SK-N-SH treated with all-trans-retinoic acid at 6 μM for 48 hours (cell line): Measurements from ENCODE around the gene ASCC1.

Experiments
- ESRRG ChIP-seq: fragments of 250-450 bp; sonication (Bioruptor Pico); IDR thresholded peaks from 2 replicates; pipeline ENCODE4 v1.6.1; 2021; ENCODE audit warnings: mild to moderate bottlenecking
- ISL1 ChIP-seq: fragments of 250-450 bp; sonication (Bioruptor Pico); IDR thresholded peaks from 2 replicates; pipeline ENCODE4 v2.1.2; 2022; ENCODE audit warnings: mild to moderate bottlenecking, moderate library complexity
- OSR1 ChIP-seq: fragments of 250-450 bp; sonication (Bioruptor Pico); IDR thresholded peaks from 2 replicates; pipeline ENCODE4 v1.8.0; 2022; ENCODE audit warnings: moderate library complexity, mild to moderate bottlenecking, inconsistent platforms
- PATZ1 ChIP-seq: fragments of 250-450 bp; sonication (Bioruptor Pico); IDR thresholded peaks from 2 replicates; pipeline ENCODE4 v1.8.0; 2020; ENCODE audit warnings: mild to moderate bottlenecking, moderate library complexity, borderline replicate concordance
- POU6F1 ChIP-seq: fragments of 250-450 bp; sonication (Bioruptor Pico); IDR thresholded peaks from 2 replicates; pipeline ENCODE4 v1.8.0; 2021; ENCODE audit warnings: low read depth, mild to moderate bottlenecking, moderate library complexity, borderline replicate concordance
- PPARA ChIP-seq: fragments of 250-450 bp; sonication (Bioruptor Pico); IDR thresholded peaks from 2 replicates; pipeline ENCODE4 v1.5.0; 2020; ENCODE audit warnings: mild to moderate bottlenecking, borderline replicate concordance
- RARB ChIP-seq: fragments of 250-450 bp; sonication (Bioruptor Pico); IDR thresholded peaks from 2 replicates; pipeline ENCODE4 v1.8.0; 2021; ENCODE audit warnings: mild to moderate bottlenecking, moderate library complexity
- SNAI2 ChIP-seq: fragments of 250-450 bp; sonication (Bioruptor Pico); IDR thresholded peaks from 2 replicates; pipeline ENCODE4 v1.5.0; 2020; ENCODE audit warnings: mild to moderate bottlenecking, moderate library complexity
- TCF4 ChIP-seq: fragments of 250-450 bp; sonication (Bioruptor Pico); IDR thresholded peaks from 2 replicates; pipeline ENCODE4 v1.8.0; 2021; ENCODE audit warnings: mild to moderate bottlenecking, moderate library complexity, borderline replicate concordance
- TOX ChIP-seq: fragments of 250-450 bp; sonication (Bioruptor Pico); IDR thresholded peaks from 2 replicates; pipeline ENCODE4 v1.8.0; 2021; ENCODE audit warnings: mild to moderate bottlenecking, moderate library complexity, borderline replicate concordance
- TSHZ2 ChIP-seq: fragments of 250-450 bp; sonication (Bioruptor Pico); IDR thresholded peaks from 2 replicates; pipeline ENCODE4 v1.5.0; 2020; ENCODE audit warnings: mild to moderate bottlenecking, moderate library complexity
- ZC3H10 ChIP-seq: fragments of 250-450 bp; sonication (Bioruptor Pico); IDR thresholded peaks from 2 replicates; pipeline ENCODE4 v1.5.1; 2021; ENCODE audit warnings: mild to moderate bottlenecking, moderate library complexity
- ZNF565 ChIP-seq: fragments of 450-650 bp; formaldehyde crosslinking; conservative IDR thresholded peaks from 2 replicates; pipeline ENCODE4 v1.5.0; 2020; ENCODE audit warnings: low read depth, mild to moderate bottlenecking, moderate library complexity

- TF ChIP-seq RARB (CRISPR knock-in tag), result no peak
- TF ChIP-seq PATZ1 (CRISPR knock-in tag), result no peak
- no peak for TF ChIP-seq POU6F1 (CRISPR knock-in tag)
- no peak for TF ChIP-seq ZC3H10
- no peak for TF ChIP-seq TSHZ2 (CRISPR knock-in tag)
- TF ChIP-seq TOX (CRISPR knock-in tag), result no peak
- no peak for TF ChIP-seq ESRRG
- TF ChIP-seq PPARA, result no peak
- TF ChIP-seq SNAI2 (CRISPR knock-in tag), result no peak
- no peak for TF ChIP-seq ISL1 (CRISPR knock-in tag)
- TF ChIP-seq OSR1 (CRISPR knock-in tag), result no peak
- TF ChIP-seq TCF4 (CRISPR knock-in tag), result no peak
- TF ChIP-seq ZNF565 (CRISPR knock-in tag), result no peak
Measured at GRCh38 chr10:72096115-72097000, 119.7 kb downstream of the ASCC1 start.
